A375 (cell line): Measurements from ENCODE around the gene RSPRY1. TPM values are rescaled to one million over a fixed set of nuclear protein-coding genes. Genes with fewer than 3 reads are reported as not detected.

Source experiments
- total RNA-seq: library from RNA; depleted of rRNA; stranded (reverse); fragments of >200 nt; shearing (Covaris generic); gene quantifications from 2 replicates; pipeline ENCODE4 v1.2.3, GENCODE V29; 2014; rRNA removed

Gene RSPRY1
- 18.3 and 19.3 TPM in 2 replicates for total RNA-seq

GRCh38 chr16:57185945-57186871 is at the start of gene RSPRY1, which contains the start of gene PSME3IP1:
Gene RSPRY1 (plus strand): TSS chr16:57186329. CDS start chr16:57204659, 18,330 bp downstream.
Gene PSME3IP1 (minus strand): TSS chr16:57186039. CDS start chr16:57173854, 12,185 bp downstream.

GRCh38 chr16:57244767-57245471 is 58.8 kb downstream of the RSPRY1 start, which contains the start of gene ARL2BP:
Gene ARL2BP (plus strand): TSS chr16:57245259. CDS start chr16:57245368, 109 bp downstream.

GRCh38 chr16:57284209-57284951 is 98.3 kb downstream of the RSPRY1 start, which contains the start of gene PLLP:
Gene PLLP (minus strand): TSS chr16:57284672. CDS start chr16:57284540, 132 bp downstream.

Other genes starting within 250 kb of the RSPRY1 start
- gene CETP, start 224.4 kb upstream of the RSPRY1 start, total RNA-seq = not detected in 2 replicates
- gene NLRC5, start 196.8 kb upstream of the RSPRY1 start, total RNA-seq = 10.0 and 14.2 TPM in 2 replicates
- 11.0 and 17.9 TPM in 2 replicates for gene CPNE2, start 93.7 kb upstream of the RSPRY1 start, total RNA-seq
- gene PSME3IP1, start 290 bp upstream of the RSPRY1 start, total RNA-seq = 106 and 115 TPM in 2 replicates
- gene ARL2BP, start 58.9 kb downstream of the RSPRY1 start, total RNA-seq = 34.5 and 35.4 TPM in 2 replicates
- gene PLLP, start 98.3 kb downstream of the RSPRY1 start, total RNA-seq = not detected in 2 replicates
- not detected in 2 replicates for gene CCL22, start 172.5 kb downstream of the RSPRY1 start, total RNA-seq
- gene CX3CL1, start 186.2 kb downstream of the RSPRY1 start, total RNA-seq = 0.13 and 1.1 TPM in 2 replicates
- gene CCL17, start 218.4 kb downstream of the RSPRY1 start, total RNA-seq = not detected in 2 replicates